NCI-H2227 (cell line): ENCODE measurements around the gene CASZ1.

ENCODE experiments used
- DNase-seq: peaks from one replicate; lab custom pipeline; 2025; ENCODE audit not compliant: unreplicated experiment; lab: John Stamatoyannopoulos, UW

CASZ1 gene

GRCh38 chr1:10776190-10776905 lies 20.1 kb downstream of the CASZ1 start:
- peak; percentile 37 for DNase-seq

- DNase-seq, result no peak
Measured at GRCh38 chr1:10775763-10776162, 20.7 kb downstream of the CASZ1 start.

- no peak for DNase-seq
Measured at GRCh38 chr1:10774615-10775310, 21.7 kb downstream of the CASZ1 start.

GRCh38 chr1:10773851-10774614 lies 22.4 kb downstream of the CASZ1 start:
- DNase-seq, result no peak

GRCh38 chr1:10773376-10773775 lies 23.1 kb downstream of the CASZ1 start:
- no peak for DNase-seq

GRCh38 chr1:10772711-10773110 lies 23.7 kb downstream of the CASZ1 start:
- no peak for DNase-seq

GRCh38 chr1:10771789-10772188 lies 24.7 kb downstream of the CASZ1 start:
- no peak for DNase-seq

- DNase-seq, result no peak
Measured at GRCh38 chr1:10768552-10768951, 27.9 kb downstream of the CASZ1 start.

GRCh38 chr1:10767282-10767681 lies 29.2 kb downstream of the CASZ1 start:
- no peak for DNase-seq

GRCh38 chr1:10765734-10766478 lies 30.5 kb downstream of the CASZ1 start:
- DNase-seq, result peak; percentile 33

- DNase-seq, result no peak
Measured at GRCh38 chr1:10765304-10765703, 31.1 kb downstream of the CASZ1 start.

GRCh38 chr1:10764296-10764798 lies 32.1 kb downstream of the CASZ1 start:
- DNase-seq, result no peak

GRCh38 chr1:10762875-10763274 lies 33.6 kb downstream of the CASZ1 start:
- DNase-seq, result no peak

GRCh38 chr1:10762153-10762523 lies 34.3 kb downstream of the CASZ1 start:
- no peak for DNase-seq

GRCh38 chr1:10761503-10762152 lies 34.8 kb downstream of the CASZ1 start:
- DNase-seq, result no peak

GRCh38 chr1:10760566-10761502 lies 35.6 kb downstream of the CASZ1 start:
- DNase-seq, result no peak

- DNase-seq, result no peak
Measured at GRCh38 chr1:10759413-10760200, 36.8 kb downstream of the CASZ1 start.

- DNase-seq, result peak; percentile 12
Measured at GRCh38 chr1:10756842-10757241, 39.6 kb downstream of the CASZ1 start.
